Mesendoderm (in vitro differentiated cells): ENCODE results near the gene RER1.
A peak's percentile ranks its signal among the peaks of the same experiment; 100 is the strongest.

Source experiments
- DNase-seq: peaks from one replicate; pipeline ENCODE4 v3.0.0; 2013
- H2AK5ac ChIP-seq: 2 replicates; pipeline ENCODE4 v1.6.1; 2013; ENCODE audit warnings: low read length, inconsistent platforms
- H2BK120ac ChIP-seq: 2 replicates; pipeline ENCODE4 v1.6.1; 2013; ENCODE audit warnings: low read depth, mild to moderate bottlenecking, low read length, moderate library complexity, mixed read lengths
- H2BK15ac ChIP-seq: replicated peaks from 2 replicates; pipeline ENCODE4 v1.6.1; 2013; ENCODE audit warnings: low read depth, mild to moderate bottlenecking, moderate library complexity
- H2BK5ac ChIP-seq: 2 replicates; pipeline ENCODE4 v1.6.1; 2013; ENCODE audit warnings: low read length, inconsistent platforms
- H3K18ac ChIP-seq: 2 replicates; pipeline ENCODE4 v1.6.1; 2013; ENCODE audit warnings: mild to moderate bottlenecking, low read length, mixed read lengths
- H3K23ac ChIP-seq: one replicate; pipeline ENCODE4 v1.6.1; 2013; ENCODE audit warnings: low read length
- H3K27ac ChIP-seq: 2 replicates; pipeline ENCODE4 v1.5.1; 2013; ENCODE audit warnings: low read depth, mild to moderate bottlenecking, inconsistent platforms, low read length, moderate library complexity
- H3K27me3 ChIP-seq: 2 replicates; pipeline ENCODE4 v1.6.1; 2013; ENCODE audit warnings: low read length, control low read depth, mild to moderate bottlenecking, inconsistent platforms; ENCODE audit not compliant: insufficient read depth, poor library complexity
- H3K36me3 ChIP-seq: 2 replicates; pipeline ENCODE4 v1.6.1; 2013; ENCODE audit warnings: low read length, inconsistent platforms; ENCODE audit not compliant: control insufficient read depth, insufficient read depth
- H3K4ac ChIP-seq: one replicate; pipeline ENCODE4 v1.6.1; 2013; ENCODE audit warnings: low read depth, mild to moderate bottlenecking, low read length, moderate library complexity
- H3K4me1 ChIP-seq: 2 replicates; pipeline ENCODE4 v1.6.1; 2013; ENCODE audit warnings: low read depth, low read length, inconsistent platforms; ENCODE audit not compliant: control insufficient read depth
- H3K4me2 ChIP-seq: 2 replicates; pipeline ENCODE4 v1.6.1; 2013; ENCODE audit warnings: low read length
- H3K4me3 ChIP-seq: 2 replicates; pipeline ENCODE4 v1.5.1; 2013; ENCODE audit warnings: mild to moderate bottlenecking, low read length
- H3K56ac ChIP-seq: one replicate; pipeline ENCODE4 v1.6.1; 2013; ENCODE audit warnings: low read length
- H3K79me1 ChIP-seq: 2 replicates; pipeline ENCODE4 v1.6.1; 2013; ENCODE audit warnings: low read length, inconsistent platforms
- H3K79me2 ChIP-seq: 2 replicates; pipeline ENCODE4 v1.6.1; 2013; ENCODE audit warnings: mild to moderate bottlenecking, low read length; ENCODE audit not compliant: control insufficient read depth, insufficient read depth
- H3K9ac ChIP-seq: 2 replicates; pipeline ENCODE4 v1.6.1; 2013; ENCODE audit warnings: low read length, inconsistent platforms
- H4K5ac ChIP-seq: one replicate; pipeline ENCODE4 v1.6.1; 2013; ENCODE audit warnings: low read length
- H4K8ac ChIP-seq: one replicate; pipeline ENCODE4 v1.6.1; 2013; ENCODE audit warnings: low read depth, mild to moderate bottlenecking, control low read depth, low read length, moderate library complexity
- WGBS: extraction: QIAGEN DNeasy Blood & Tissue Kit; methylation state at CpG from one replicate; pipeline ENCODE4 v1.1.7; 2013; ENCODE audit warnings: low lambda C conversion rate, missing lambda C conversion rate; ENCODE audit not compliant: insufficient coverage; ENCODE audit errors: extremely low coverage; 5-methylcytosine and 5-hydroxymethylcytosine counted together

The RER1 gene

DNA sequence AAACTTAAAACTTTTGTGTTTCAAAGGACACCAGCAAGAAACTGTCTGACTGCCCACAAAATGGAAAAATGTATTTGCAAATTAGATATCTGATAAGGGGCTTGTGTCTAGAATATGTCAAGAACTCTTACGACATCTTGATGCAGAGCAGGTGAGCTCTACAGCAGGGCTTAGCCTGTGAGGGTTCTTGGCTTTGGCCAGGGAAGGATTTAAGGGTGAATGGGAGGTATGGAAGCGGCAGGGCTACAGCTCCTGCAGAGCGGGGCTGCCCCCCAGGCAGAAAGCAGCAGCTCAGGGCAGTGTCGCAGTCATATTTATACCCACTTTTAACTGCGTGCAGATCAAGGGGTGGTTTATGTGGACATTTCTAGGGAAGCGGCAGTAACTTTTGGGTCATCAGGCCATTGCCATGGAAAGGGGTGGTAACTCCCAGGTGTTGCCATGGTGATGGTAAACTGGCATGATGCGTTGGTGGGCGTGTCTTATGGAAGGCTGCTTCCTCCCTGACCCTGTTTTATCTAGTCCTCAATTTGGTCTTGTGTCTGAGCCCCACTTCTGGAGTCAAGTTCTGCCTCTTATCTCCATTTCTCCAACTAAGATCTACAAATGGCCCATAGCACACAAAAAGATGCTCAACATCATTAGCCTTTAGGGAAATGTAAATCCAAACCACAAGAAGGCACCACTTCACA lies 23.4 kb upstream of the RER1 start:
- H3K18ac ChIP-seq: no peak overlapping the region
- H3K27ac ChIP-seq: no peak overlapping the region
- no peaks in the 10 kb centered on the region for H3K4me1 ChIP-seq
- H2BK5ac ChIP-seq: no peak overlapping the region
- no peak overlapping the region for H3K4me3 ChIP-seq
- H3K79me1 ChIP-seq: no peaks in the 10 kb centered on the region
- H3K56ac ChIP-seq: no peak overlapping the region
- H2AK5ac ChIP-seq: no peak overlapping the region
- no peaks in the 10 kb centered on the region for H3K27me3 ChIP-seq
- no peak overlapping the region for H3K4ac ChIP-seq
- H3K36me3 ChIP-seq: no peaks in the 10 kb centered on the region
- H2BK120ac ChIP-seq: no peak overlapping the region
- H3K4me2 ChIP-seq: no peak overlapping the region
- no peak overlapping the region for H3K9ac ChIP-seq
- WGBS: no CpG with 5 or more reads among the region's 8 CpGs
- H2BK15ac ChIP-seq: no peak overlapping the region
- no peaks in the 10 kb centered on the region for H3K79me2 ChIP-seq
- H3K23ac ChIP-seq: no peak overlapping the region
- H4K8ac ChIP-seq: no peak overlapping the region
- peak; percentile 62 for DNase-seq
- H4K5ac ChIP-seq: no peak overlapping the region

DNA sequence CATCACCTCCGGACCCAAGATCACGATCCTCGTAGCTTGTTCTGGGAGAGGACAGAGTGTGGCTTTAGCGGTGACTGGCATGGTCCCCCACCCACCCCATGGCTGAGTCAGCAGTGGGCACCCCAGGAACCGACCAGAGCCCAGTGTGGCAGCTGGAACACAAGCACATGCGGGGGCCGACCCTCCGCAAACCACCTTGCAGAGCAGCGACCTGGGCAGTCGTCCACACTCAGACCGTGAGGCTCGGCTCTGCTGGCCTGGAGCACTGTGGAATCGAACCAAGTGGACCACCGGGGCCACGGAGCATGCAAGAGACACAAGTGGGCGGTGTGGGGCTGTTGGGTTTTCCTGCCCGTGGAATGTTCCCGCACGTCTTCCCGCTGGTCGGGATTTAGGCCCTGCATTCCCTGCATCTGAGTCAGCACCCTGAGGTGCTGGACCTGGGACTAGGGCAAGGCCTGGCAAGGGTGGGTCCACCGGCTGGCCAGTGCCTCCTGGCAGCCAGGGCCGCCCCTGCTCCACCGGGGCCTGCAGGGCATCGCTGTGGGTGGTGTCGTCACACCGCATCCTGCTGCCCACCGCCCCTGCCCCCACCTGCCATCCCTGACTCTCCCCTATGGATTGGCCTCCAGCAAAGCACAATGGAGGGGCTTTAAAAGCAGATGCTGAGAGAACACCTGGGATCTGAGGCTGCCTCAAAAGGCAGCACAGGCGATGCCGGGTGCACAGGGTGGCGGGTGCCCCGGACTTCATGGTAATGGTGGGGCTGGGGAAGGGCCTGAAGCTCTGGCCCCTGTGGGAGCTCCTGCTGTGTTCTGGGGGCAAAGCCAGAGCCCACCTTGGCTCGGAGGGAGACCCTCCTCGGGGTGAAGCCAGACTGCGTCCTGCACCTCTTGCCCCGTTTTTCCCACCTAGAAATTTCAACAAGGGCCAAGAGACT lies 18.8 kb upstream of the RER1 start:
- no peak overlapping the region for H3K18ac ChIP-seq
- no peak overlapping the region for H4K5ac ChIP-seq
- no peaks in the 10 kb centered on the region for H3K36me3 ChIP-seq
- H3K79me2 ChIP-seq: no peaks in the 10 kb centered on the region
- H3K23ac ChIP-seq: no peak overlapping the region
- H3K27me3 ChIP-seq: no peaks in the 10 kb centered on the region
- H3K4me1 ChIP-seq: no peaks in the 10 kb centered on the region
- H3K9ac ChIP-seq: no peak overlapping the region
- H3K27ac ChIP-seq: no peak overlapping the region
- H2BK120ac ChIP-seq: no peak overlapping the region
- no peak overlapping the region for H4K8ac ChIP-seq
- H3K56ac ChIP-seq: no peak overlapping the region
- no peak overlapping the region for H2BK15ac ChIP-seq
- no peaks in the 10 kb centered on the region for H3K79me1 ChIP-seq
- no CpG with 5 or more reads among the region's 36 CpGs for WGBS
- H3K4ac ChIP-seq: no peak overlapping the region
- no peak overlapping the region for H2AK5ac ChIP-seq
- H3K4me3 ChIP-seq: no peak overlapping the region
- H2BK5ac ChIP-seq: no peak overlapping the region
- H3K4me2 ChIP-seq: no peak overlapping the region
- no peak for DNase-seq

DNA sequence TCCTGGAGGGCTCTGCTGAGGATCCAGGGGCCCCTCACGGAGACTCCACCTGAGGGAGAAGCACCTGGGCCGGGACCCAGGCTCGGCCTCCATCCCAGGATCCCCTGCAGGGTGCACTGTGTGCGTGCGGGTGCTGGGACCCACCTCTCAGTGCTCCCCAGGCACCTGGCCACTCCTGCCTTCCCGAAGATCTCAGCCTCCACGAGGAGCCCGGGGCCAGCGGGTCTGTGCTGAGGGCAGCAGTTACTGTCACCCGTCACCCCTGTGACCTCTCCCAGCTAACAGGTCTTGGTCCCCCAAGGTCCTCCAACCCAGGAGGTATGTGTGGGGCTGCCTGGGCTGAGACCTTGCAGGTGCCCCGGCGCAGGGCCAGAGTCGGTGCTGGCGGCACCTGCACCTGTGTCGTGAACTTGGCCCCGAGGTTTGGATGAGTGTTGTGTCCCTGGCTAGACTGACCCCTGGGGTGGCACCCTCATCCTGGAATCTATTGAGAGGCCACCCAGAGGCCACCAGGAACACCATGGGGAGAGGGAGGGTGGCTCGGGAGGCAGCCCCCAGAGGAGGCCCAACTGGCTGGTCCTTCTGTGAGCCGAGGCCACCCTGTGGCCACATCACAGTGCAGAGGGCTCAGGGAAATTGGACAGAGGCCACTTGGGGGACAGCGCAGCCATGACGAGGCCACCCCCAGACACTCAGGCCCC lies 17.9 kb upstream of the RER1 start:
- Histone ChIP-seq H3K23ac (no peak overlapping the region), H3K27ac (no peak overlapping the region), H2BK5ac (no peak overlapping the region), H2BK15ac (no peak overlapping the region), H3K79me2 (no peaks in the 10 kb centered on the region), H2AK5ac (no peak overlapping the region), H3K4me2 (no peak overlapping the region), H3K4ac (no peak overlapping the region), H3K9ac (no peak overlapping the region), H3K18ac (no peak overlapping the region), H4K8ac (no peak overlapping the region), H4K5ac (no peak overlapping the region), H3K36me3 (no peaks in the 10 kb centered on the region), H3K4me1 (no peaks in the 10 kb centered on the region), H3K56ac (no peak overlapping the region), H3K79me1 (no peaks in the 10 kb centered on the region), H3K27me3 (no peaks in the 10 kb centered on the region), H2BK120ac (no peak overlapping the region), H3K4me3 (no peak overlapping the region)
- no CpG with 5 or more reads among the region's 20 CpGs for WGBS
- DNase-seq: no peak

DNA sequence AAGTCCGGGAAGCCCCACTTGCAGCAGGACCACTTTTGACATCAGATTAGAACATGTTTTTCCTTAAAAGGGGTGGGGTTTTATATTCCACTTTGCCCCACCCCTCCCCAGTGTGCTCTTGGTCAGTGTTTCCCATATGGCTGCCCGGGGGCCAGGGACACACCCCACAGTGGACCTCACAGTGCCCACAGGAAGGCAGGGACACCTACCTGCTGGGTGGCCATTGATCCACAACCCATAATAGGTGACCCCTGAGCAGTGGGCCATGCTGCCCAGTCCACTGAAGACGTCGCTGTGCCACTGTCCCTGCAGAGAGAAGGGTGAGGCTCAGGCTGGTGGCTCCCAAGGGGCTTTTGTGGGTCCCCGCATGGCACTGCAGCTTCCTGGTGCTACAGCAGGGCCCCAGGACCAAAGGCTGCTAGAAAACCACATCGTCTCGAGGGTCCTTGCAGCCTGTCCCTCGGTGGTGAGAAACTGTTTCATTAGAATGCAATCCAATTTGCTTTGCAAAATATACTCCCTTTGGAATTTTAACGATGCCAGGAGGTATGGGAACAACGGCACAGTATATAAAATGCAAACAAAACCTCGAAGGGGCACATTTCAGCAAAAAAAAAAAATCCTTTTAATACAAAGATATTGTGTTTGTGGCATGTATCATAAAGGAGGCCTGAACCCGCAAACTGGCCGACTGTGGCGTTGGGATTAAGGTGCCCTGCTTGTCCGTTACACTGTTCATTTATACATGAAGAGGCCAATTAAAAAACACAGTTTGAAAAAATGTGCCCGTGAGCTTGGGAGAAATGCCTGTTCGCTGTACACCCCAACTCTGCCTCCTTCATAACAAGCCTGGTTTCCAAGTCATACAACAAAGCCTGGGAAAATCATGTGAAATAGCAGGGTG lies 17.1 kb upstream of the RER1 start:
- Histone ChIP-seq H3K79me2 (no peaks in the 10 kb centered on the region), H3K4ac (no peak overlapping the region), H3K9ac (no peak overlapping the region), H2BK120ac (no peak overlapping the region), H3K4me2 (no peak overlapping the region), H3K79me1 (no peaks in the 10 kb centered on the region), H2BK15ac (no peak overlapping the region), H3K4me3 (no peak overlapping the region), H3K4me1 (no peaks in the 10 kb centered on the region), H2BK5ac (no peak overlapping the region), H4K8ac (no peak overlapping the region), H3K56ac (no peak overlapping the region), H3K18ac (no peak overlapping the region), H2AK5ac (no peak overlapping the region), H3K27me3 (no peaks in the 10 kb centered on the region), H3K23ac (no peak overlapping the region), H4K5ac (no peak overlapping the region), H3K36me3 (no peaks in the 10 kb centered on the region), H3K27ac (no peak overlapping the region)
- WGBS: no CpG with 5 or more reads among the region's 17 CpGs
- DNase-seq: no peak

DNA sequence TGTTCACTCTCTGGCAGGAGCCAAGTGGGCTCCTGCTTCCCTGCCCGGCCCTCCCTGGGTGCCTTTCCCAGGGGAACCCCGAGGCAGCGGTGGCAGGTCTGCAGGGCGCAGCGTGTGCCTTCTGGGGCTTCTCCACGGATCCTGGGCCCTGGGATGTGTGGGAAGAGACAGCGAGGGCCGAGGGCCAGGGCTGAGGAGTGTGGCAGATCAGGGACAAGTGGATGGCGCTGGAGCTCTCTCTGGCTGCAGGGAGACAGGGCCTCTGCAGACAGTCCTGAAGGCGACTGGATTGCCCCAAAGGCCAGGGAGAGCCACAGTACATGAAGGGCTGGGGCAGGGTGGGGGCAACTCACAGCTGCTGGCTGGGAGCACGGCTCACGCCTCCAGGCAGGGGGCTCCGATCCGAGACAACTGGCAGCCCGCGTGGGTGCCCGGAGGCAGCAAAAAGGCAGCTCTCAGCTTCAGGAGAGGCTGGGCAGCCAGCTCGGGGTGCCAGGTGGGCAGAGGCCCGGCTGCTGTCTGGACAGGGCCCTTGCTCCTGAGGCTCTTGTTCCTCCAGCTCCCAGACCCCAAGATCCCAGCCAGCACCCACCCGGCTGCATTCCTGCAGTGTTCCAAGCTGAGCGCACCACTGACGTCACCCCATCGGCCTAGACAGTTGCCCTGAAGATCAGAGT lies 16.3 kb upstream of the RER1 start:
- Histone ChIP-seq H3K4me1 (no peaks in the 10 kb centered on the region), H3K56ac (no peak overlapping the region), H4K8ac (no peak overlapping the region), H3K4ac (no peak overlapping the region), H2BK5ac (no peak overlapping the region), H3K18ac (no peak overlapping the region), H3K9ac (no peak overlapping the region), H3K79me2 (no peaks in the 10 kb centered on the region), H2AK5ac (no peak overlapping the region), H3K27ac (no peak overlapping the region), H3K79me1 (no peaks in the 10 kb centered on the region), H3K4me2 (no peak overlapping the region), H4K5ac (no peak overlapping the region), H2BK15ac (no peak overlapping the region), H2BK120ac (no peak overlapping the region), H3K23ac (no peak overlapping the region), H3K4me3 (no peak overlapping the region), H3K27me3 (no peaks in the 10 kb centered on the region), H3K36me3 (no peaks in the 10 kb centered on the region)
- no CpG with 5 or more reads among the region's 23 CpGs for WGBS
- no peak for DNase-seq
